HL-60 (cell line): ENCODE measurements around the gene KRAS.

ENCODE experiments used
- DNase-seq, 2 experiments: peaks; one replicate each; pipeline ENCODE4 v3.0.0-alpha.2; 2010 to 2020; ENCODE audit warnings: low read depth in 1 of 2, low spot score in 1 of 2
- H3K27ac ChIP-seq: fragments of 250-450 bp; sonication (Bioruptor Pico); replicated peaks from 2 replicates; pipeline ENCODE4 v1.5.1; 2020; ENCODE audit warnings: mild to moderate bottlenecking, moderate library complexity
- H3K27me3 ChIP-seq: fragments of 250-450 bp; sonication (Bioruptor Pico); 2 replicates; pipeline ENCODE4 v1.5.1; 2021; ENCODE audit warnings: mild to moderate bottlenecking, moderate library complexity; ENCODE audit not compliant: insufficient read depth, poor library complexity, severe bottlenecking
- H3K4me3 ChIP-seq: replicated peaks from 2 replicates; pipeline ENCODE4 v1.5.1; 2011; ENCODE audit warnings: mild to moderate bottlenecking, control low read depth, low read length; ENCODE audit not compliant: insufficient read depth
- GABPA ChIP-seq: IDR thresholded peaks from 2 replicates; pipeline ENCODE4 v1.6.1; 2012; ENCODE audit warnings: low read depth
- POLR2AphosphoS5 ChIP-seq: IDR thresholded peaks from 2 replicates; pipeline ENCODE4 v1.6.1; 2012; ENCODE audit warnings: low read depth
- REST ChIP-seq: IDR thresholded peaks from 2 replicates; pipeline ENCODE4 v1.6.1; 2012; ENCODE audit warnings: low read depth; ENCODE audit not compliant: insufficient replicate concordance
- SPI1 ChIP-seq: IDR thresholded peaks from 2 replicates; pipeline ENCODE4 v1.6.1; 2012; ENCODE audit warnings: low read depth, mild to moderate bottlenecking, borderline replicate concordance
- TF ChIP-seq, protein P1 (sequence below): IDR thresholded peaks from one replicate; pipeline ENCODE4 v1.5.1; 2011; ENCODE audit warnings: low read length, control low read depth, inconsistent platforms; ENCODE audit not compliant: insufficient read depth

Gene KRAS

GRCh38 chr12:25182765-25183164 lies 68.0 kb downstream of the KRAS start:
- no peak overlapping the region for H3K4me3 ChIP-seq
- TF ChIP-seq REST (no peak), POLR2AphosphoS5 (no peak), SPI1 (no peak), GABPA (no peak)
- TF ChIP-seq, protein P1, sequence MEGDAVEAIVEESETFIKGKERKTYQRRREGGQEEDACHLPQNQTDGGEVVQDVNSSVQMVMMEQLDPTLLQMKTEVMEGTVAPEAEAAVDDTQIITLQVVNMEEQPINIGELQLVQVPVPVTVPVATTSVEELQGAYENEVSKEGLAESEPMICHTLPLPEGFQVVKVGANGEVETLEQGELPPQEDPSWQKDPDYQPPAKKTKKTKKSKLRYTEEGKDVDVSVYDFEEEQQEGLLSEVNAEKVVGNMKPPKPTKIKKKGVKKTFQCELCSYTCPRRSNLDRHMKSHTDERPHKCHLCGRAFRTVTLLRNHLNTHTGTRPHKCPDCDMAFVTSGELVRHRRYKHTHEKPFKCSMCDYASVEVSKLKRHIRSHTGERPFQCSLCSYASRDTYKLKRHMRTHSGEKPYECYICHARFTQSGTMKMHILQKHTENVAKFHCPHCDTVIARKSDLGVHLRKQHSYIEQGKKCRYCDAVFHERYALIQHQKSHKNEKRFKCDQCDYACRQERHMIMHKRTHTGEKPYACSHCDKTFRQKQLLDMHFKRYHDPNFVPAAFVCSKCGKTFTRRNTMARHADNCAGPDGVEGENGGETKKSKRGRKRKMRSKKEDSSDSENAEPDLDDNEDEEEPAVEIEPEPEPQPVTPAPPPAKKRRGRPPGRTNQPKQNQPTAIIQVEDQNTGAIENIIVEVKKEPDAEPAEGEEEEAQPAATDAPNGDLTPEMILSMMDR = no peak
- DNase-seq = no peak

GRCh38 chr12:25162866-25163265 lies 87.9 kb downstream of the KRAS start:
- Histone ChIP-seq H3K27ac (no peak overlapping the region), H3K27me3 (no peaks in the 10 kb centered on the region), H3K4me3 (no peak overlapping the region)
- DNase-seq = no peak
- TF ChIP-seq GABPA (no peak), SPI1 (no peak), REST (no peak), POLR2AphosphoS5 (no peak)
- TF ChIP-seq, protein P1 = no peak

More at GRCh38 chr12:25182765-25183164, 68.0 kb downstream of the KRAS start:
- Histone ChIP-seq H3K27ac (no peak overlapping the region), H3K27me3 (no peaks in the 10 kb centered on the region)

DNA sequence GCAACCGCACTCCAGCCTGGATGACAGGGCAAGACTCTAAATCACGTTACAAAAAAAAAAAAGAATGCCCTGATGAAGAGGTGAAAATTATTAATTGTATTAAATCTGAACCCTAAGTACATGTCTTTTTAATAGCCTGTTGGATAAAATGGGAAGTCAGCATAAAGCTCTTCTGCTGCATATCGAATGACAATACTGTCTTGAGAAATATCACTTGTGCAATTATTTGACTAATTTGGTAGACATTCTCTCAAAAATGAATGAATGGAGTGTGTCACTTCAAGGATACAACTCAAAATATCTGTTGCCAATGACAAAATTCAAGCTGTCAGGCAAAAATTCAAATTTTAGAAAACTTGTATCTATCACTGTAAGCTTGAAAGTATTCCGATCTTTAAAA lies 94.7 kb downstream of the KRAS start:
- Histone ChIP-seq H3K27ac (no peak overlapping the region), H3K4me3 (no peak overlapping the region), H3K27me3 (no peaks in the 10 kb centered on the region)
- no peak for DNase-seq
- no peak for TF ChIP-seq REST
- TF ChIP-seq SPI1 = 0 out of 2 replicates have a peak, but pooled peaks have one; percentile 13
